Uterus (tissue), 4 donors: ENCODE measurements around the gene MGAT2. TPM values are rescaled to one million over a fixed set of nuclear protein-coding genes. Genes with fewer than 3 reads are reported as not detected.
"Not testable (repeated sequence)": the region's sequence is repeated elsewhere in the genome, so short reads cannot be mapped to it uniquely, and the experiment has no call there.

Experiments used
- DNase-seq, 2 donors: peaks; one replicate each; pipeline ENCODE4 v3.0.0-alpha.2; 2019 to 2020
- H3K27ac ChIP-seq, 2 donors: fragments of 200-600 bp; sonication (generic); 1 replicate in 1 of 2; 2 replicates in 1 of 2; pipeline ENCODE4 v1.5.1; 2016 to 2018
- H3K27me3 ChIP-seq, 2 donors: fragments of 200-600 bp; sonication (generic); one replicate each; pipeline ENCODE4 v1.5.1; 2018 to 2019; ENCODE audit warnings: control low read depth in 1 of 2
- H3K36me3 ChIP-seq, 2 donors: fragments of 200-600 bp; sonication (generic); one replicate each; pipeline ENCODE4 v1.5.1; 2019; ENCODE audit warnings: control low read depth in 1 of 2
- H3K4me1 ChIP-seq, 2 donors: fragments of 200-600 bp; sonication (generic); one replicate each; pipeline ENCODE4 v1.5.1; 2018 to 2019; ENCODE audit warnings: control low read depth in 1 of 2
- H3K4me3 ChIP-seq, 2 donors: fragments of 200-600 bp; sonication (generic); 1 replicate in 1 of 2; 2 replicates in 1 of 2; pipeline ENCODE4 v1.5.1; 2018 to 2019; ENCODE audit warnings: mild to moderate bottlenecking in 1 of 2
- H3K9me3 ChIP-seq, 2 donors: fragments of 200-600 bp; sonication (generic); one replicate each; pipeline ENCODE4 v1.5.1; 2019; ENCODE audit warnings: control low read depth in 1 of 2
- CTCF ChIP-seq, 4 experiments: fragments of 200-600 bp in 2 of 4; fragments of 450-650 bp in 2 of 4; sonication (generic) in 2 of 4; IDR thresholded peaks; one replicate each; pipeline ENCODE4 v1.5.1; 2016 to 2019; ENCODE audit warnings: antibody characterized with exemption in 4 of 4, mild to moderate bottlenecking in 2 of 4, moderate library complexity in 1 of 4
- POLR2A ChIP-seq, 2 donors: fragments of 450-650 bp; IDR thresholded peaks; one replicate each; pipeline ENCODE4 v1.6.1; 2016; ENCODE audit warnings: antibody characterized with exemption in 2 of 2, mild to moderate bottlenecking in 1 of 2, moderate library complexity in 1 of 2
- intact Hi-C: fragments of 100-400 bp; cut with DNase I; formaldehyde crosslinking; loops from one replicate; pipeline ENCODE4 v1.15.1; 2023; ENCODE audit warnings: low total_unique reads
- total RNA-seq, 4 donors: library from RNA; depleted of rRNA in 3 of 4; stranded (reverse); fragments of >200 nt in 3 of 4; gene quantifications; one replicate each; pipeline versions ENCODE4 v1.1.0 to v1.2.4, GENCODE V29; 2014 to 2023
- donor health status: DM: yes; HTN: yes; CAD: no.

Gene MGAT2
- total RNA-seq, 4 donors from 2014 or later = 24.6 to 52.1 (median 32.6) TPM

GRCh38 chr14:49640540-49641417, 20.2 kb downstream of the MGAT2 start:
- no peaks in the 10 kb centered on the region for H3K27me3 ChIP-seq
- H3K4me1 ChIP-seq = peaks cover 0 to 6% of the 10 kb centered on the region in 2 donors
- H3K36me3 ChIP-seq = no peaks in the 10 kb centered on the region
- no peak for DNase-seq
- no peak overlapping the region for H3K27ac ChIP-seq
- no peak for TF ChIP-seq POLR2A (IDR thresholded peaks at IDR 0.05)
- no peak for TF ChIP-seq CTCF (IDR thresholded peaks at IDR 0.05)
- H3K9me3 ChIP-seq = no peaks in the 10 kb centered on the region
- intact Hi-C loops = no loop called here
- no peak overlapping the region for H3K4me3 ChIP-seq

GRCh38 chr14:49641697-49642129, 21.1 kb downstream of the MGAT2 start:
- H3K27me3 ChIP-seq = no peaks in the 10 kb centered on the region
- no peak for DNase-seq
- H3K27ac ChIP-seq = peak overlapping the region; percentile 6 to 17
- H3K9me3 ChIP-seq = no peaks in the 10 kb centered on the region
- H3K4me3 ChIP-seq = no peak overlapping the region
- TF ChIP-seq POLR2A (IDR thresholded peaks at IDR 0.05) = no peak
- no peak for TF ChIP-seq CTCF (IDR thresholded peaks at IDR 0.05)
- intact Hi-C loops = no loop called here
- no peaks in the 10 kb centered on the region for H3K36me3 ChIP-seq
- no peaks in the 10 kb centered on the region for H3K4me1 ChIP-seq

GRCh38 chr14:49642163-49642562, 21.6 kb downstream of the MGAT2 start:
- DNase-seq = no peak
- H3K4me1 ChIP-seq = no peaks in the 10 kb centered on the region
- H3K27ac ChIP-seq = peak overlapping the region in 1 of 2 donors; percentile 17
- no peak overlapping the region for H3K4me3 ChIP-seq
- H3K9me3 ChIP-seq = no peaks in the 10 kb centered on the region
- no peaks in the 10 kb centered on the region for H3K36me3 ChIP-seq
- TF ChIP-seq CTCF (IDR thresholded peaks at IDR 0.05) = no peak
- TF ChIP-seq POLR2A (IDR thresholded peaks at IDR 0.05) = no peak
- H3K27me3 ChIP-seq = no peaks in the 10 kb centered on the region
- intact Hi-C loops = no loop called here

- Histone ChIP-seq H3K27ac (no peak overlapping the region), H3K36me3 (no peaks in the 10 kb centered on the region), H3K4me1 (no peaks in the 10 kb centered on the region), H3K4me3 (no peak overlapping the region), H3K9me3 (no peaks in the 10 kb centered on the region), H3K27me3 (no peaks in the 10 kb centered on the region)
- DNase-seq = no peak
- intact Hi-C loops = no loop called here
- TF ChIP-seq CTCF (IDR thresholded peaks at IDR 0.05) (no peak), POLR2A (IDR thresholded peaks at IDR 0.05) (no peak)
Measured at GRCh38 chr14:49653508-49653907, 32.9 kb downstream of the MGAT2 start.

- TF ChIP-seq CTCF (IDR thresholded peaks at IDR 0.05) = no peak
- no peak for TF ChIP-seq POLR2A (IDR thresholded peaks at IDR 0.05)
- no peak for DNase-seq
- H3K4me3 ChIP-seq = no peak overlapping the region
- H3K36me3 ChIP-seq = no peaks in the 10 kb centered on the region
- H3K4me1 ChIP-seq = no peaks in the 10 kb centered on the region
- H3K9me3 ChIP-seq = no peaks in the 10 kb centered on the region
- H3K27me3 ChIP-seq = no peaks in the 10 kb centered on the region
- intact Hi-C loops = no loop called here
- H3K27ac ChIP-seq = no peak overlapping the region
Measured at GRCh38 chr14:49654511-49654910, 33.9 kb downstream of the MGAT2 start.

- DNase-seq, H3K4me1 ChIP-seq, H3K27ac ChIP-seq, H3K27me3 ChIP-seq, H3K36me3 ChIP-seq, H3K9me3 ChIP-seq, intact Hi-C loops, H3K4me3 ChIP-seq: not testable (repeated sequence)
Measured at GRCh38 chr14:49657500-49657899, 36.9 kb downstream of the MGAT2 start.
